ENCODE results near the gene SLCO4A1. TPM values are rescaled to one million over a fixed set of nuclear protein-coding genes. Genes with fewer than 3 reads are reported as not detected.
A peak's percentile ranks its signal among the peaks of the same experiment; 100 is the strongest.

SLCO4A1 gene
- total RNA-seq, 2 experiments from 2014 or later: 40.5 to 43.4 TPM

- CTCF ChIA-PET: no interaction called here
- no peak for ATAC-seq
- H3K9me3 Mint-ChIP-seq (ENCODE audit: low read depth): no peaks in the 10 kb centered on the region
These were observed 6.2 kb downstream of the SLCO4A1 start for GRCh38 chr20:62648318-62648995.

GRCh38 chr20:62649140-62649539 is 6.8 kb downstream of the SLCO4A1 start:
- ChIA-PET CTCF (interaction anchor here (0.5 kb wide), 1 partner anchor 12 kb away, joined by 3 read pairs; no protein-coding TSS in a partner anchor), POLR2A (no interaction called here)
- H3K27ac Mint-ChIP-seq: no peak overlapping the region
- no peak overlapping the region for H3K4me3 Mint-ChIP-seq
- ATAC-seq: no peak
- intact Hi-C loops (cut with DNase I, micrococcal nuclease): loop anchor here in 1 of 2 experiments (10.0 kb wide), 1 partner anchor 344 kb away; the partner anchor contains the start of gene ADRM1
- peaks cover 14% of the 10 kb centered on the region for H3K36me3 Mint-ChIP-seq (ENCODE audit: low read depth)
- no peaks in the 10 kb centered on the region for H3K27me3 Mint-ChIP-seq
- no peak for DNase-seq
- no peaks in the 10 kb centered on the region for H3K9me3 Mint-ChIP-seq (ENCODE audit: low read depth)
- peaks cover 39% of the 10 kb centered on the region for H3K4me1 Mint-ChIP-seq

More at GRCh38 chr20:62648318-62648995, 6.2 kb downstream of the SLCO4A1 start:
- DNase-seq: no peak
- intact Hi-C loops (cut with DNase I, micrococcal nuclease): loop anchor here in 1 of 2 experiments (10.0 kb wide), 1 partner anchor 344 kb away; the partner anchor contains the start of gene ADRM1
- POLR2A ChIA-PET: no interaction called here
- H3K27me3 Mint-ChIP-seq: no peaks in the 10 kb centered on the region
- H3K36me3 Mint-ChIP-seq (ENCODE audit: low read depth): peaks cover 13% of the 10 kb centered on the region
- H3K27ac Mint-ChIP-seq: no peak overlapping the region
- no peak overlapping the region for H3K4me3 Mint-ChIP-seq
- H3K4me1 Mint-ChIP-seq: peaks cover 42% of the 10 kb centered on the region

GRCh38 chr20:62650551-62651284 is 8.4 kb downstream of the SLCO4A1 start:
- Mint-ChIP-seq H3K36me3 (ENCODE audit: low read depth) (peaks cover 13% of the 10 kb centered on the region), H3K4me1 (peaks cover 35% of the 10 kb centered on the region)

GRCh38 chr20:62651285-62652021 is 9.2 kb downstream of the SLCO4A1 start:
- Mint-ChIP-seq H3K9me3 (ENCODE audit: low read depth) (no peaks in the 10 kb centered on the region), H3K4me3 (peak overlapping the region; percentile 65), H3K4me1 (peaks cover 35% of the 10 kb centered on the region), H3K36me3 (ENCODE audit: low read depth) (peaks cover 15% of the 10 kb centered on the region), H3K27me3 (no peaks in the 10 kb centered on the region), H3K27ac (peak overlapping the region; percentile 83)
- intact Hi-C loops (cut with DNase I, micrococcal nuclease): loop anchor here (1.0 to 2.0 kb wide), 4 partner anchors 8 to 143 kb away; partner anchors contain the start of gene SLCO4A1 (in 1 of the 2)
- ATAC-seq (peak; percentile 74), DNase-seq (peak; percentile 90)
- CTCF ChIA-PET: interaction anchor here (0.7 to 2.0 kb wide), 10 partner anchors 8 to 351 kb away, joined by 3 to 11 read pairs (median 3); no protein-coding TSS in a partner anchor
- POLR2A ChIA-PET: interaction anchor here (1.0 to 1.7 kb wide), 2 partner anchors 9 to 13 kb away, joined by 3 to 6 read pairs; partner anchors contain the start of gene SLCO4A1

More at GRCh38 chr20:62650551-62651284, 8.4 kb downstream of the SLCO4A1 start:
- H3K27me3 Mint-ChIP-seq: no peaks in the 10 kb centered on the region
- H3K4me3 Mint-ChIP-seq: peak overlapping the region; percentile 65
- intact Hi-C loops (cut with DNase I, micrococcal nuclease): loop anchor here (1.0 to 2.0 kb wide), 4 partner anchors 7 to 144 kb away; partner anchors contain the start of gene SLCO4A1 (in 1 of the 2)
- peak overlapping the region; percentile 83 for H3K27ac Mint-ChIP-seq
- POLR2A ChIA-PET: interaction anchor here (1.7 kb wide), 1 partner anchor 8 kb away, joined by 6 read pairs; the partner anchor contains the start of gene SLCO4A1
- ATAC-seq (peak; percentile 5), DNase-seq (no peak)
- H3K9me3 Mint-ChIP-seq (ENCODE audit: low read depth): no peaks in the 10 kb centered on the region
- CTCF ChIA-PET: interaction anchor here (0.7 to 2.0 kb wide), 10 partner anchors 13 to 344 kb away, joined by 3 to 11 read pairs (median 3); no protein-coding TSS in a partner anchor

- Mint-ChIP-seq H3K4me3 (peak overlapping the region; percentile 65), H3K9me3 (ENCODE audit: low read depth) (no peaks in the 10 kb centered on the region), H3K27me3 (no peaks in the 10 kb centered on the region), H3K27ac (peak overlapping the region; percentile 61), H3K4me1 (peaks cover 35% of the 10 kb centered on the region), H3K36me3 (ENCODE audit: low read depth) (peaks cover 15% of the 10 kb centered on the region)
- DNase-seq: peak; percentile 82
- intact Hi-C loops (cut with DNase I, micrococcal nuclease): no loop called here
- ChIA-PET POLR2A (interaction anchor here (1.0 to 1.7 kb wide), 2 partner anchors 10 to 14 kb away, joined by 3 to 6 read pairs; partner anchors contain the start of gene SLCO4A1), CTCF (interaction anchor here (0.6 to 2.0 kb wide), 6 partner anchors 9 to 691 kb away, joined by 3 to 11 read pairs (median 3); no protein-coding TSS in a partner anchor)
- peak; percentile 81 for ATAC-seq
These were observed 10.0 kb downstream of the SLCO4A1 start for GRCh38 chr20:62652041-62652893.

- POLR2A ChIA-PET: no interaction called here
- H3K27me3 Mint-ChIP-seq: no peaks in the 10 kb centered on the region
- DNase-seq: no peak
- CTCF ChIA-PET: interaction anchor here (0.6 kb wide), 1 partner anchor 692 kb away, joined by 3 read pairs; no protein-coding TSS in a partner anchor
- ATAC-seq: no peak
- H3K4me3 Mint-ChIP-seq: no peak overlapping the region
- peaks cover 15% of the 10 kb centered on the region for H3K36me3 Mint-ChIP-seq (ENCODE audit: low read depth)
- H3K27ac Mint-ChIP-seq: peak overlapping the region; percentile 61
- intact Hi-C loops (cut with DNase I, micrococcal nuclease): no loop called here
- peaks cover 35% of the 10 kb centered on the region for H3K4me1 Mint-ChIP-seq
- H3K9me3 Mint-ChIP-seq (ENCODE audit: low read depth): no peaks in the 10 kb centered on the region
These were observed 10.6 kb downstream of the SLCO4A1 start for GRCh38 chr20:62652894-62653305.

- H3K27me3 Mint-ChIP-seq: no peaks in the 10 kb centered on the region
- intact Hi-C loops (cut with DNase I, micrococcal nuclease): no loop called here
- H3K4me3 Mint-ChIP-seq: no peak overlapping the region
- DNase-seq (no peak), ATAC-seq (no peak)
- no peaks in the 10 kb centered on the region for H3K9me3 Mint-ChIP-seq (ENCODE audit: low read depth)
- ChIA-PET CTCF (no interaction called here), POLR2A (no interaction called here)
- no peak overlapping the region for H3K27ac Mint-ChIP-seq
- peaks cover 35% of the 10 kb centered on the region for H3K4me1 Mint-ChIP-seq
- peaks cover 15% of the 10 kb centered on the region for H3K36me3 Mint-ChIP-seq (ENCODE audit: low read depth)
These were observed 11.1 kb downstream of the SLCO4A1 start for GRCh38 chr20:62653373-62653772.

GRCh38 chr20:62653951-62654685 is 11.8 kb downstream of the SLCO4A1 start:
- Mint-ChIP-seq H3K4me3 (no peak overlapping the region), H3K27me3 (no peaks in the 10 kb centered on the region), H3K4me1 (peaks cover 34% of the 10 kb centered on the region), H3K9me3 (ENCODE audit: low read depth) (no peaks in the 10 kb centered on the region), H3K27ac (no peak overlapping the region), H3K36me3 (ENCODE audit: low read depth) (peaks cover 17% of the 10 kb centered on the region)
- DNase-seq (no peak), ATAC-seq (no peak)
- POLR2A ChIA-PET: no interaction called here
- CTCF ChIA-PET: no interaction called here
- intact Hi-C loops (cut with DNase I, micrococcal nuclease): no loop called here

GRCh38 chr20:62655282-62656196 is 13.2 kb downstream of the SLCO4A1 start:
- ATAC-seq: no peak
- peaks cover 15% of the 10 kb centered on the region for H3K36me3 Mint-ChIP-seq (ENCODE audit: low read depth)
- peaks cover 22% of the 10 kb centered on the region for H3K4me1 Mint-ChIP-seq
- no peak overlapping the region for H3K4me3 Mint-ChIP-seq
- intact Hi-C loops (cut with DNase I, micrococcal nuclease): no loop called here
- no peaks in the 10 kb centered on the region for H3K9me3 Mint-ChIP-seq (ENCODE audit: low read depth)
- no peak for DNase-seq
- POLR2A ChIA-PET: interaction anchor here (0.7 kb wide), 1 partner anchor 11 kb away, joined by 3 read pairs; no protein-coding TSS in a partner anchor
- H3K27me3 Mint-ChIP-seq: no peaks in the 10 kb centered on the region
- no peak overlapping the region for H3K27ac Mint-ChIP-seq
- CTCF ChIA-PET: interaction anchor here (0.8 to 1.2 kb wide), 2 partner anchors 14 to 344 kb away, joined by 4 to 6 read pairs; no protein-coding TSS in a partner anchor

Measured in activated CD4-positive, alpha-beta T cell treated with anti-CD3 and anti-CD28 coated beads for 36 hours (primary cell).